Neuronal stem cell (in vitro differentiated cells): ENCODE results near the gene AADAC.
"Not testable (repeated sequence)": the region's sequence is repeated elsewhere in the genome, so short reads cannot be mapped to it uniquely, and the experiment has no call there.

Experiments
- DNase-seq: peaks from one replicate; pipeline ENCODE4 v3.0.0-alpha.2; 2013; ENCODE audit warnings: low spot score
- H2AFZ ChIP-seq: one replicate; pipeline ENCODE4 v1.6.1; 2013; ENCODE audit warnings: mild to moderate bottlenecking, low read length, inconsistent platforms
- H2AK5ac ChIP-seq: 2 replicates; pipeline ENCODE4 v1.6.1; 2013; ENCODE audit warnings: low read depth, mild to moderate bottlenecking, inconsistent platforms, low read length, moderate library complexity, mixed read lengths
- H2BK120ac ChIP-seq: 2 replicates; pipeline ENCODE4 v1.6.1; 2013; ENCODE audit warnings: low read depth, mild to moderate bottlenecking, inconsistent platforms, low read length, moderate library complexity, mixed read lengths
- H2BK12ac ChIP-seq: one replicate; pipeline ENCODE4 v1.6.1; 2013; ENCODE audit warnings: low read length, inconsistent platforms
- H2BK15ac ChIP-seq: 2 replicates; pipeline ENCODE4 v1.6.1; 2013; ENCODE audit warnings: mild to moderate bottlenecking, low read length, inconsistent platforms, mixed read lengths
- H2BK5ac ChIP-seq: one replicate; pipeline ENCODE4 v1.6.1; 2013; ENCODE audit warnings: inconsistent platforms, mild to moderate bottlenecking, low read length, moderate library complexity
- H3K14ac ChIP-seq: one replicate; pipeline ENCODE4 v1.6.1; 2013; ENCODE audit warnings: low read length, inconsistent platforms
- H3K18ac ChIP-seq: 2 replicates; pipeline ENCODE4 v1.6.1; 2013; ENCODE audit warnings: low read length, inconsistent platforms
- H3K23ac ChIP-seq: 2 replicates; pipeline ENCODE4 v1.6.1; 2013; ENCODE audit warnings: low read depth, mild to moderate bottlenecking, mixed read lengths, low read length, inconsistent platforms; ENCODE audit not compliant: poor library complexity
- H3K27ac ChIP-seq: replicated peaks from 3 replicates; pipeline ENCODE4 v1.5.1; 2013; ENCODE audit warnings: low read length, inconsistent platforms
- H3K27me3 ChIP-seq, 3 experiments: 2 replicates each; pipeline ENCODE4 v1.6.1; 2013; ENCODE audit warnings: low read length in 3 of 3, mild to moderate bottlenecking in 2 of 3, inconsistent platforms in 1 of 3, low read depth in 1 of 3, mixed read lengths in 1 of 3, moderate library complexity in 1 of 3; ENCODE audit not compliant: control insufficient read depth in 3 of 3, insufficient read depth in 3 of 3
- H3K36me3 ChIP-seq, 2 donors: replicated peaks in 1 of 2; 2 replicates each; pipeline ENCODE4 v1.6.1; 2013; ENCODE audit warnings: low read length in 2 of 2; ENCODE audit not compliant: control insufficient read depth in 2 of 2, insufficient read depth in 2 of 2
- H3K4ac ChIP-seq: 2 replicates; pipeline ENCODE4 v1.6.1; 2013; ENCODE audit warnings: inconsistent platforms, mild to moderate bottlenecking, low read length, moderate library complexity
- H3K4me1 ChIP-seq, 2 donors: 1 replicate in 1 of 2; 2 replicates in 1 of 2; pipeline ENCODE4 v1.6.1; 2013; ENCODE audit warnings: low read length in 2 of 2, low read depth in 1 of 2; ENCODE audit not compliant: control insufficient read depth in 2 of 2, insufficient read depth in 1 of 2
- H3K4me2 ChIP-seq: one replicate; pipeline ENCODE4 v1.6.1; 2013; ENCODE audit warnings: mild to moderate bottlenecking, low read length, inconsistent platforms; ENCODE audit not compliant: insufficient read depth, poor library complexity, severe bottlenecking
- H3K4me3 ChIP-seq, 2 donors: 2 replicates each; pipeline ENCODE4 v1.5.1; 2013; ENCODE audit warnings: low read length in 2 of 2, mild to moderate bottlenecking in 2 of 2, inconsistent platforms in 1 of 2, moderate library complexity in 1 of 2
- H3K79me1 ChIP-seq: one replicate; pipeline ENCODE4 v1.6.1; 2013; ENCODE audit warnings: low read depth, mild to moderate bottlenecking, inconsistent platforms, low read length, moderate library complexity
- H3K9ac ChIP-seq: one replicate; pipeline ENCODE4 v1.6.1; 2013; ENCODE audit warnings: mild to moderate bottlenecking, low read depth, low read length, inconsistent platforms; ENCODE audit not compliant: poor library complexity
- H3K9me3 ChIP-seq, 2 donors: replicated peaks in 1 of 2; 2 replicates each; pipeline versions ENCODE3 to v1.6.1; 2013; ENCODE audit warnings: low read length in 2 of 2, mild to moderate bottlenecking in 2 of 2, inconsistent platforms in 1 of 2, low read depth in 1 of 2, mixed read lengths in 1 of 2, moderate library complexity in 1 of 2; ENCODE audit not compliant: control insufficient read depth in 2 of 2, insufficient read depth in 1 of 2
- H4K8ac ChIP-seq: one replicate; pipeline ENCODE4 v1.6.1; 2013; ENCODE audit warnings: low read depth, mild to moderate bottlenecking, inconsistent platforms, low read length, moderate library complexity
- H4K91ac ChIP-seq: one replicate; pipeline ENCODE4 v1.6.1; 2013; ENCODE audit warnings: low read length, low read depth, mild to moderate bottlenecking, inconsistent platforms; ENCODE audit not compliant: poor library complexity
- WGBS, 2 donors: extraction: QIAGEN DNeasy Blood & Tissue Kit; methylation state at CpG; one replicate each; pipeline ENCODE4 v1.1.7; 2013; ENCODE audit warnings: missing lambda C conversion rate in 2 of 2, mixed read lengths in 1 of 2; ENCODE audit not compliant: insufficient read length in 2 of 2, insufficient replicate concordance in 1 of 2; ENCODE audit errors: extremely low coverage in 2 of 2; 5-methylcytosine and 5-hydroxymethylcytosine counted together

AADAC gene

GRCh38 chr3:151845306-151845905 lies 31.5 kb downstream of the AADAC start:
- H3K4me1 ChIP-seq, result peaks cover 0 to 5% of the 10 kb centered on the region in 2 donors
- H3K23ac ChIP-seq, result no peak overlapping the region
- H3K36me3 ChIP-seq, result no peaks in the 10 kb centered on the region
- no peak overlapping the region for H2AFZ ChIP-seq
- no peak overlapping the region for H2BK15ac ChIP-seq
- no peak overlapping the region for H3K4me2 ChIP-seq
- no peak overlapping the region for H3K4ac ChIP-seq
- no CpG with 5 or more reads among the region's 3 CpGs for WGBS, 2 donors
- no peak overlapping the region for H2BK120ac ChIP-seq
- H2AK5ac ChIP-seq, result no peak overlapping the region
- no peaks in the 10 kb centered on the region for H3K9me3 ChIP-seq
- no peak overlapping the region for H2BK5ac ChIP-seq
- H3K27ac ChIP-seq, result no peak overlapping the region
- H3K27me3 ChIP-seq, result no peaks in the 10 kb centered on the region
- no peak overlapping the region for H4K91ac ChIP-seq
- no peak overlapping the region for H4K8ac ChIP-seq
- DNase-seq, result no peak
- no peak overlapping the region for H3K14ac ChIP-seq
- H3K18ac ChIP-seq, result no peak overlapping the region
- no peak overlapping the region for H3K4me3 ChIP-seq
- no peak overlapping the region for H3K9ac ChIP-seq
- no peak overlapping the region for H2BK12ac ChIP-seq
- no peaks in the 10 kb centered on the region for H3K79me1 ChIP-seq

- WGBS, 2 donors, result no CpG with 5 or more reads among the region's 2 CpGs
- not testable (repeated sequence) for H4K8ac ChIP-seq, H2AK5ac ChIP-seq, H3K9me3 ChIP-seq, H3K36me3 ChIP-seq, H2BK12ac ChIP-seq, H3K4ac ChIP-seq, H3K4me1 ChIP-seq, H3K14ac ChIP-seq, H3K23ac ChIP-seq, H3K79me1 ChIP-seq, H3K27me3 ChIP-seq, H3K4me3 ChIP-seq, H4K91ac ChIP-seq, DNase-seq, H3K4me2 ChIP-seq, H2BK5ac ChIP-seq, H3K9ac ChIP-seq, H2BK120ac ChIP-seq, H3K18ac ChIP-seq, H3K27ac ChIP-seq, H2AFZ ChIP-seq, H2BK15ac ChIP-seq
Observed at GRCh38 chr3:151850065-151850464, 36.1 kb downstream of the AADAC start.

GRCh38 chr3:151852074-151852811 lies 38.3 kb downstream of the AADAC start:
- H3K4me2 ChIP-seq, result no peak overlapping the region
- peak overlapping the region; percentile 87 for H4K8ac ChIP-seq
- peak overlapping the region; percentile 74 for H2AFZ ChIP-seq
- no peak for DNase-seq
- peak overlapping the region; percentile 44 for H3K9ac ChIP-seq
- no CpG with 5 or more reads among the region's 11 CpGs for WGBS, 2 donors
- no peak overlapping the region for H2BK120ac ChIP-seq
- no peak overlapping the region for H3K27ac ChIP-seq
- H2BK15ac ChIP-seq, result no peak overlapping the region
- H3K14ac ChIP-seq, result no peak overlapping the region
- H3K36me3 ChIP-seq, result no peaks in the 10 kb centered on the region
- no peak overlapping the region for H2BK12ac ChIP-seq
- H2BK5ac ChIP-seq, result no peak overlapping the region
- no peak overlapping the region for H3K4ac ChIP-seq
- H3K9me3 ChIP-seq, result no peaks in the 10 kb centered on the region
- no peak overlapping the region for H3K4me3 ChIP-seq
- no peak overlapping the region for H2AK5ac ChIP-seq
- peak overlapping the region; percentile 76 for H3K18ac ChIP-seq
- peaks cover 0 to 4% of the 10 kb centered on the region in 2 donors for H3K4me1 ChIP-seq
- H4K91ac ChIP-seq, result no peak overlapping the region
- H3K79me1 ChIP-seq, result no peaks in the 10 kb centered on the region
- no peak overlapping the region for H3K23ac ChIP-seq
- H3K27me3 ChIP-seq, result no peaks in the 10 kb centered on the region

GRCh38 chr3:151856118-151856517 lies 42.2 kb downstream of the AADAC start:
- H3K4ac ChIP-seq, result no peak overlapping the region
- H2BK15ac ChIP-seq, result no peak overlapping the region
- DNase-seq, result no peak
- H2BK12ac ChIP-seq, result no peak overlapping the region
- no peak overlapping the region for H3K4me2 ChIP-seq
- H3K9me3 ChIP-seq, result no peaks in the 10 kb centered on the region
- H3K4me1 ChIP-seq, result peaks cover 0 to 4% of the 10 kb centered on the region in 2 donors
- H3K79me1 ChIP-seq, result no peaks in the 10 kb centered on the region
- H2AFZ ChIP-seq, result no peak overlapping the region
- no peak overlapping the region for H3K14ac ChIP-seq
- H3K27ac ChIP-seq, result no peak overlapping the region
- no peak overlapping the region for H3K4me3 ChIP-seq
- H3K18ac ChIP-seq, result no peak overlapping the region
- H3K23ac ChIP-seq, result no peak overlapping the region
- no peak overlapping the region for H2BK120ac ChIP-seq
- H4K91ac ChIP-seq, result no peak overlapping the region
- no peak overlapping the region for H3K9ac ChIP-seq
- H2BK5ac ChIP-seq, result no peak overlapping the region
- H3K27me3 ChIP-seq, result no peaks in the 10 kb centered on the region
- no peaks in the 10 kb centered on the region for H3K36me3 ChIP-seq
- H4K8ac ChIP-seq, result no peak overlapping the region
- H2AK5ac ChIP-seq, result no peak overlapping the region
- WGBS, 2 donors, result no CpG with 5 or more reads among the region's 3 CpGs
